ENCODE results near the gene NCOA1. TPM values are rescaled to one million over a fixed set of nuclear protein-coding genes. Genes with fewer than 3 reads are reported as not detected.

Gene NCOA1
- polyA plus RNA-seq, 6 donors from 2014 or later = 9.8 to 21.3 (median 12.6) TPM

- peaks cover 0 to 6% of the 10 kb centered on the region in 2 donors for H3K36me3 Mint-ChIP-seq
- H3K4me1 Mint-ChIP-seq = peaks cover 0 to 4% (median 0%) of the 10 kb centered on the region in 3 donors
- no peaks in the 10 kb centered on the region for H3K9me3 Mint-ChIP-seq
- no peaks in the 10 kb centered on the region for H3K27me3 Mint-ChIP-seq
- H3K4me3 Mint-ChIP-seq = no peak overlapping the region
- peak overlapping the region in 1 of 6 donors; percentile 51 for H3K27ac Mint-ChIP-seq
- DNase-seq (no peak), ATAC-seq (ENCODE audit: low read depth in 2 of 2) (no peak)
Observed at GRCh38 chr2:24724111-24724775, 233.2 kb downstream of the NCOA1 start.

DNA sequence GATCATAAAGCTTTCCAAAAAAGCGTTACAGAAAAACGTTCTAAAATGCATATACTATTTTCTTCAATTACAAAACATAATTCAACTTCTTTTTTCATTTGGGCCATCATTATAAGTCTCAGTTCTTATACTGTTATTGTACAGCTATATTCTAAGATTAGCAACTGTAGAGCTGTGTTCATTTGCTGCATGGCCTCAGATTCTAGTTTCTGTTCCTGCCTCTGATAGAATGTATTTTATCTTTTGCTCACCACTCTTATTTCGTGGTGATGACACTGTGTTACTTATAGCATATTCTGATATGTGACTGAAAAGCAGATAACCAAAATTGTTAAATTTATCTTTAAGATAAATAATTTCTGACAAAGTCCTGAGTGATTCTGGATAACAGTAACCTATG lies 234.9 kb downstream of the NCOA1 start:
- Mint-ChIP-seq H3K27me3 (no peaks in the 10 kb centered on the region), H3K4me3 (no peak overlapping the region), H3K36me3 (peaks cover 5 to 13% of the 10 kb centered on the region in 2 donors), H3K27ac (no peak overlapping the region), H3K4me1 (peaks cover 0 to 4% (median 0%) of the 10 kb centered on the region in 3 donors), H3K9me3 (no peaks in the 10 kb centered on the region)
- ATAC-seq (ENCODE audit: low read depth in 2 of 2) (no peak), DNase-seq (no peak)

DNA sequence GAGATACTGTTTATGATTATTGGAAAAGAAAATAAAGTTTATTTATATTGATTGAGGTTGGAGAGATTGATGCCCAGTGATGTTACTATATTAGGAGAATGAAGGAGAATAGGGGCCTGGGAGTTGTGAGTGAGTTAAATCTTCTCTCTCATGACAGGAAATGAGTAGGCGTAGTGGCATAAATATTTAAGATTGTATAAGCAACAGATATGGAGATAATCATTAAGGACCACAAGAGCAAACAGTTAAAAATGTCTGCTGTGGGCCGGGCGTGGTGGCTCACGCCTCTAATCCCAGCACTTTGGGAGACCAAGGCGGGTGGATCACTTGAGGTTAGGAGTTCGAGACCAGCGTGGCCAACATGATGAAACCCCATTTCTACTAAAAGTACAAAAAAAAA lies 239.4 kb downstream of the NCOA1 start:
- H3K27me3 Mint-ChIP-seq = no peaks in the 10 kb centered on the region
- ATAC-seq (ENCODE audit: low read depth in 2 of 2) (no peak), DNase-seq (no peak)
- no peaks in the 10 kb centered on the region for H3K9me3 Mint-ChIP-seq
- H3K36me3 Mint-ChIP-seq = peaks cover 5 to 13% of the 10 kb centered on the region in 2 donors
- H3K4me1 Mint-ChIP-seq = no peaks in the 10 kb centered on the region
- H3K27ac Mint-ChIP-seq = no peak overlapping the region
- no peak overlapping the region for H3K4me3 Mint-ChIP-seq

- H3K4me3 Mint-ChIP-seq = no peak overlapping the region
- no peaks in the 10 kb centered on the region for H3K27me3 Mint-ChIP-seq
- no peak overlapping the region for H3K27ac Mint-ChIP-seq
- no peak for DNase-seq
- H3K36me3 Mint-ChIP-seq = peaks cover 5 to 13% of the 10 kb centered on the region in 2 donors
- ATAC-seq (ENCODE audit: low read depth in 2 of 2) = no peak
- H3K4me1 Mint-ChIP-seq = no peaks in the 10 kb centered on the region
- no peaks in the 10 kb centered on the region for H3K9me3 Mint-ChIP-seq
Observed at GRCh38 chr2:24731040-24731439, 240.0 kb downstream of the NCOA1 start.

DNA sequence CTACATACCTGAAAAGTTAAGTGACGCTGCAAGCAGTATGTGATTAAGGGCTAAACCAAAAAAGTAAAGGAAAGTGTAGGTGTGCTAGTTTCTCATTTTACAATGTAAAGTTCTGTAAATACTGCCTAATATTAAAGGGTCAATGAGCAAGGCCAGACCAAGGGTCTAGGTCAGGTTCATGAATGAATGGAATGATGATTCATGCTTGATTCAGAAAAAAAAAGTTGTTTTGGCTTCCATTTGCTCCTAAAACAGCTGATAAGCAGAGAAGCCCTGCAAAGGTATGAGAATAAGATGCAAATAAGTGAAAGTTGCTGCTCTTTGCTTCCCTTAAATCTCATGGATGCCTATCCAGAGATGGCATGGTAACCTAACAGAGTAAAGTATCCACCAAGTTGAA lies 240.9 kb downstream of the NCOA1 start:
- Mint-ChIP-seq H3K27ac (no peak overlapping the region), H3K4me3 (no peak overlapping the region), H3K4me1 (no peaks in the 10 kb centered on the region), H3K27me3 (no peaks in the 10 kb centered on the region), H3K9me3 (no peaks in the 10 kb centered on the region), H3K36me3 (peaks cover 5 to 13% of the 10 kb centered on the region in 2 donors)
- DNase-seq (no peak), ATAC-seq (ENCODE audit: low read depth in 2 of 2) (no peak)

DNA sequence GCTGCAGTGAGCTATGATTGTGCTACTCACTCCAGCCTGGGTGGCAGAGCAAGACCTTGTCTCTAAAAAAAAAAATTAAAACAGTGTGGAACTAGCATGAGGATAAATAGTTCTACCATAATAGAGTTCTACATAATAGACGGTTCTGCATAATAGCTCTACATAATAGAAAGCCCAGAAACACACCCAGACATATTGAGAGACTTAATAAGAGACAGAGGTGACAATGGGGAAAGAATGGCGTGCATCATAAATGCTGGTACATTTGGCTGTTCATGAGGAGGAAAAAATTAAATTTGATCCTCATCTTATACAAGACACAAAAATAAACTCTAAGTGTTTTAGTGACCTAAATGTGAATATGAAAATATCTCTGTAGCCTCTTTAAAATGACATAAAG lies 243.7 kb downstream of the NCOA1 start:
- Mint-ChIP-seq H3K27ac (peak overlapping the region in 1 of 6 donors; percentile 23), H3K9me3 (no peaks in the 10 kb centered on the region), H3K4me1 (no peaks in the 10 kb centered on the region), H3K4me3 (no peak overlapping the region), H3K27me3 (no peaks in the 10 kb centered on the region), H3K36me3 (peaks cover 5 to 6% of the 10 kb centered on the region in 2 donors)
- DNase-seq = no peak
- ATAC-seq (ENCODE audit: low read depth in 2 of 2) = no peak

- Mint-ChIP-seq H3K27me3 (no peaks in the 10 kb centered on the region), H3K27ac (no peak overlapping the region), H3K4me3 (no peak overlapping the region), H3K4me1 (no peaks in the 10 kb centered on the region), H3K9me3 (no peaks in the 10 kb centered on the region), H3K36me3 (peaks cover 15 to 21% of the 10 kb centered on the region in 2 donors)
- no peak for DNase-seq
- no peak for ATAC-seq (ENCODE audit: low read depth in 2 of 2)
Observed at GRCh38 chr2:24739354-24740025, 248.4 kb downstream of the NCOA1 start.

- DNase-seq = no peak
- ATAC-seq (ENCODE audit: low read depth in 2 of 2) = no peak
- Mint-ChIP-seq H3K4me3 (no peak overlapping the region), H3K27me3 (no peaks in the 10 kb centered on the region), H3K9me3 (no peaks in the 10 kb centered on the region), H3K27ac (no peak overlapping the region), H3K36me3 (peaks cover 15 to 21% of the 10 kb centered on the region in 2 donors), H3K4me1 (no peaks in the 10 kb centered on the region)
Observed at GRCh38 chr2:24740142-24740541, 249.1 kb downstream of the NCOA1 start.

DNA sequence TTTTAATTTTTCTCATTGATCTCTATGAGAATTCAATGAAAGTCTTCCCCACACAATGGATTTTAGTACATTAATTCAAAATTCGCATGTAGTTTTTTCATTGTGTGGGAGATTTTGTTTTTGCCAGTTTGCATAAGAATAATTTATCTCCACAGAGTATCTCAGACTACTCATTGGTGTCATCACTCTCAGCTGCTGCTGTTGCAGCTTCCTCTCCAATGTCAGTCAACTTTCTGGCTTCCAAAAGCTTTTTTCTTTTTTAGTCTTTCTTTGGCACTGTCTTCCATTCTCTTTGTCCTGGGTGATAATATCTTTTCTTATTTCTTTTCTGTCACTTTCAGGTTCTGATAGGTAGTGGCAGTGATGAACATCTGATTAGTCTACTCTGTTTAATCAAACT lies 251.7 kb downstream of the NCOA1 start:
- DNase-seq (no peak), ATAC-seq (ENCODE audit: low read depth in 2 of 2) (no peak)
- H3K4me3 Mint-ChIP-seq = no peak overlapping the region
- no peaks in the 10 kb centered on the region for H3K9me3 Mint-ChIP-seq
- no peak overlapping the region for H3K27ac Mint-ChIP-seq
- peaks cover 15 to 28% of the 10 kb centered on the region in 2 donors for H3K36me3 Mint-ChIP-seq
- peaks cover 0 to 4% (median 0%) of the 10 kb centered on the region in 3 donors for H3K4me1 Mint-ChIP-seq
- no peaks in the 10 kb centered on the region for H3K27me3 Mint-ChIP-seq

DNA sequence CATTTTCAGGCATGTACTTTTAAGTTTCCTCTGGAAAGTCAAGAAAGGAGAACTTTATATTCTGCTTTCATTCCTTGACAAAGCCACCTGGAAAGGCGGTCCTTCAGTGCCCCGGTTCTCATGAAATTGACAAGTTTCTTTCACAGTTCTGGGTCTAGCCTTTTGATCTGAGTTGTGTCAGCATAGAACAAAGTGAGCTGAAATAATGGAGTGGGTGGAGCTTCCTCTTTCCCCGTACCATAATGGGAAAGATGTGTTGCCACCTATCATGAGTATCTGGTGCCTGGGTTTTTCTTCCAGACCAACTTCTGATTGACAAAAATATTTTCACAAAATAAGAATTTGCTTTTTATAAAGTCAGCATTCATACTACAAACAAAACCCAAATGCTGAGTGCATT lies 252.9 kb downstream of the NCOA1 start:
- no peak for ATAC-seq (ENCODE audit: low read depth in 2 of 2)
- no peak overlapping the region for H3K4me3 Mint-ChIP-seq
- DNase-seq = no peak
- peaks cover 15 to 28% of the 10 kb centered on the region in 2 donors for H3K36me3 Mint-ChIP-seq
- H3K4me1 Mint-ChIP-seq = peaks cover 0 to 4% (median 0%) of the 10 kb centered on the region in 3 donors
- no peak overlapping the region for H3K27ac Mint-ChIP-seq
- no peaks in the 10 kb centered on the region for H3K9me3 Mint-ChIP-seq
- H3K27me3 Mint-ChIP-seq = no peaks in the 10 kb centered on the region

DNA sequence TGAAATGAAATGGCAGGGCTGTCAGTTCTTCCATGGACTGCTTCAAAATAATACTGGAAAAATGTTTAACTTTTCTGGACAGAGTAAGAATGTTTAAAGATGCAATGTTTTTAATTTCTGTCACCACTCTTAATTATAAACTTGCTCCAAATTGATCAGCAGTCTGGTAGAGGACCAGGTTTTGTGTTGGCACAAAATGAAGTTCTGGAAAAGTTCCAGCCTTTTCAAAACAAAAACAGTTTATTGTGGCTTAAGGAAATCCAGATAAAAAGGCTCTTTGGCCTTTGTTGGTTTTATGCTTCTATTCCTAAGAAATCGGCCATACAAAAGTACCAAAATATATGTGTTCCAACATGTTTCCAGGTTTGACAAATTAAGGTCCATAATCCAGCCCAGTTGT lies 253.3 kb downstream of the NCOA1 start:
- Mint-ChIP-seq H3K27ac (no peak overlapping the region), H3K4me3 (no peak overlapping the region), H3K27me3 (no peaks in the 10 kb centered on the region), H3K9me3 (no peaks in the 10 kb centered on the region), H3K36me3 (peaks cover 15 to 28% of the 10 kb centered on the region in 2 donors), H3K4me1 (peaks cover 0 to 6% (median 0%) of the 10 kb centered on the region in 3 donors)
- ATAC-seq (ENCODE audit: low read depth in 2 of 2) (no peak), DNase-seq (no peak)

GRCh38 chr2:24745825-24746224 lies 254.8 kb downstream of the NCOA1 start:
- DNase-seq (no peak), ATAC-seq (ENCODE audit: low read depth in 2 of 2) (no peak)
- Mint-ChIP-seq H3K4me1 (peaks cover 0 to 6% (median 0%) of the 10 kb centered on the region in 3 donors), H3K27ac (peak overlapping the region in 2 of 6 donors; percentile 18 to 32), H3K36me3 (peaks cover 15 to 28% of the 10 kb centered on the region in 2 donors), H3K9me3 (no peaks in the 10 kb centered on the region), H3K27me3 (no peaks in the 10 kb centered on the region), H3K4me3 (no peak overlapping the region)

GRCh38 chr2:24747299-24747698 lies 256.2 kb downstream of the NCOA1 start:
- peaks cover 0 to 6% (median 0%) of the 10 kb centered on the region in 3 donors for H3K4me1 Mint-ChIP-seq
- H3K27ac Mint-ChIP-seq = no peak overlapping the region
- ATAC-seq (ENCODE audit: low read depth in 2 of 2) = no peak
- H3K27me3 Mint-ChIP-seq = no peaks in the 10 kb centered on the region
- no peak for DNase-seq
- no peaks in the 10 kb centered on the region for H3K9me3 Mint-ChIP-seq
- H3K36me3 Mint-ChIP-seq = peaks cover 8 to 18% of the 10 kb centered on the region in 2 donors
- no peak overlapping the region for H3K4me3 Mint-ChIP-seq

DNA sequence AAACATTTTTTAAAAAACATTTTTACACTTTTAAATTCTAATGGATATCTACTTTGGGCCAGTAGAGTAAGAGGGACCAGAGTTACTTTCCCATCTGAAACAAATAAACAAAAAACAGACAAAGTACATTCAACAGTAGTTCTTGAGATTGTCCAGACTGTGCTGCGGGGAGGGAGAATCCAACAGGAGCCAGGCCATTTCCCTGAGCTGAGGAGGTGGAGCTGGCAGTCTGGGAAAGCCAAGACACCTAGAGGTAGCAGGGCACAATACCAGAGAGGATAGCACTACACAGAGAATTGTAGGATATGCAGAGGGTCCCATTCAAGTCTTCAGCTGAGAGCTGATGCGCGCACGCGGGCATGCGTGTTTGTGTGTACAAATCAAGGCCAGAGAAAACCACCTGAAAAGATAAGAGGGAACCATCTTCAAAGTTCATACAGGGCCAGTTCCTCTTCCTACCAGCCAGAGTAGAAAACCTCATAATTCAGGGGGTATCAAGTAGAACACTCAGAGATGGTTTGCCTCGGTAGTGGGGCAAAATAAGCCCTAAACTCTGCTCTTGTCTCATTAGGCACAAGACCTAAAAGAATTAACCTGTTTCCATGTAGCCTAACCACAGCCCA lies 258.1 kb downstream of the NCOA1 start:
- no peak overlapping the region for H3K27ac Mint-ChIP-seq
- no peak for ATAC-seq (ENCODE audit: low read depth in 2 of 2)
- no peaks in the 10 kb centered on the region for H3K9me3 Mint-ChIP-seq
- peaks cover 0 to 6% (median 0%) of the 10 kb centered on the region in 3 donors for H3K4me1 Mint-ChIP-seq
- no peak for DNase-seq
- H3K27me3 Mint-ChIP-seq = no peaks in the 10 kb centered on the region
- H3K4me3 Mint-ChIP-seq = no peak overlapping the region
- peaks cover 0 to 7% of the 10 kb centered on the region in 2 donors for H3K36me3 Mint-ChIP-seq

Measured in naive B cell (primary cell).